Endothelial cell of umbilical vein (primary cell): ENCODE results near the gene TRAPPC14. TPM values are rescaled to one million over a fixed set of nuclear protein-coding genes. Genes with fewer than 3 reads are reported as not detected.

Experiments
- BruUV-seq: library from RNA; stranded (reverse); fragments of 400-500 nt; replicated peaks from 2 replicates; lab custom pipeline; 2021; lab: Mats Ljungman, UMichigan
- CTCF ChIA-PET: fragments of 300-600, 350-600 bp; sonication (Branson Sonifier 250); formaldehyde crosslinking; loops from one replicate; lab custom pipeline; 2021; ENCODE audit warnings: antibody characterized with exemption, inconsistent platforms; lab: Charles Lee
- POLR2A ChIA-PET: fragments of 300-600, 350-600 bp; sonication (Branson Sonifier 250); formaldehyde crosslinking; loops from one replicate; lab custom pipeline; 2021; ENCODE audit warnings: antibody characterized with exemption, inconsistent platforms; lab: Charles Lee
- DNase-seq: peaks from one replicate; pipeline ENCODE4 v3.0.0-alpha.2; 2011; ENCODE audit warnings: low read depth, low spot score
- FAIRE-seq: peaks from 2 replicates; lab custom pipeline; 2011; peaks lifted over from hg19 to GRCh38; lab: Jason Lieb, UNC
- H2AFZ ChIP-seq: 2 replicates; pipeline ENCODE4 v1.6.0; 2012; ENCODE audit warnings: low read depth, low read length, control low read depth, inconsistent platforms
- H3K27ac ChIP-seq: 2 replicates; pipeline ENCODE4 v1.5.1; 2011; ENCODE audit warnings: low read depth, mild to moderate bottlenecking, control low read depth, low read length, moderate library complexity; ENCODE audit not compliant: insufficient read depth
- H3K27me3 ChIP-seq, 2 experiments: 2 replicates each; pipeline versions ENCODE4 v1.6.0 to v1.6.1; 2011; ENCODE audit warnings: low read length in 2 of 2, mixed read lengths in 1 of 2; ENCODE audit not compliant: control insufficient read depth in 2 of 2, insufficient read depth in 2 of 2
- H3K36me3 ChIP-seq, 2 experiments: 2 replicates in 1 of 2; 3 replicates in 1 of 2; pipeline ENCODE4 v1.5.1; 2011; ENCODE audit warnings: low read length in 2 of 2, mild to moderate bottlenecking in 1 of 2, moderate library complexity in 1 of 2; ENCODE audit not compliant: control insufficient read depth in 2 of 2, insufficient read depth in 2 of 2; ENCODE audit errors: extremely low read depth in 1 of 2
- H3K4me1 ChIP-seq: 3 replicates; pipeline ENCODE4 v1.5.1; 2011; ENCODE audit warnings: mild to moderate bottlenecking, low read length; ENCODE audit not compliant: control insufficient read depth, insufficient read depth; ENCODE audit errors: extremely low read depth
- H3K4me2 ChIP-seq: 2 replicates; pipeline ENCODE4 v1.6.1; 2011; ENCODE audit warnings: low read length, control low read depth, mixed read lengths; ENCODE audit not compliant: insufficient read depth
- H3K4me3 ChIP-seq, 3 experiments: fragments of 200-600 bp in 1 of 3; sonication (generic), shearing (Covaris generic) in 1 of 3; replicated peaks in 1 of 3; 2 replicates each; pipeline ENCODE4 v1.5.1; 2011 to 2016; ENCODE audit warnings: control low read depth in 3 of 3, low read length in 3 of 3, mild to moderate bottlenecking in 2 of 3, inconsistent platforms in 1 of 3, low read depth in 1 of 3, moderate library complexity in 1 of 3; ENCODE audit not compliant: insufficient read depth in 1 of 3
- H3K79me2 ChIP-seq: 2 replicates; pipeline ENCODE4 v1.6.0; 2012; ENCODE audit warnings: low read length, inconsistent platforms; ENCODE audit not compliant: control insufficient read depth, insufficient read depth
- H3K9ac ChIP-seq: replicated peaks from 2 replicates; pipeline ENCODE3; 2011; ENCODE audit warnings: low read length, control low read depth; ENCODE audit not compliant: insufficient read depth; ENCODE audit errors: extremely low read depth
- H3K9me1 ChIP-seq: replicated peaks from 3 replicates; pipeline ENCODE4 v1.6.0; 2011; ENCODE audit warnings: mild to moderate bottlenecking, low read length; ENCODE audit not compliant: control insufficient read depth, insufficient read depth; ENCODE audit errors: extremely low read depth
- H3K9me3 ChIP-seq: replicated peaks from 2 replicates; pipeline ENCODE4 v1.5.1; 2012; ENCODE audit warnings: low read length, inconsistent platforms; ENCODE audit not compliant: control insufficient read depth, insufficient read depth
- H4K20me1 ChIP-seq: replicated peaks from 2 replicates; pipeline ENCODE3; 2011; ENCODE audit warnings: mild to moderate bottlenecking, low read length; ENCODE audit not compliant: control insufficient read depth, insufficient read depth; ENCODE audit errors: extremely low read depth
- CTCF ChIP-seq, 2 donors: IDR thresholded peaks; 1 replicate in 1 of 2; 2 replicates in 1 of 2; pipeline ENCODE4 v1.5.1; 2011; ENCODE audit warnings: low read length in 2 of 2, mild to moderate bottlenecking in 2 of 2, moderate library complexity in 2 of 2, control low read depth in 1 of 2, inconsistent platforms in 1 of 2, low read depth in 1 of 2; ENCODE audit not compliant: insufficient read depth in 1 of 2; ENCODE audit errors: extremely low read depth in 1 of 2
- EZH2 ChIP-seq: IDR thresholded peaks from 2 replicates; pipeline ENCODE4 v1.6.1; 2012; ENCODE audit warnings: borderline replicate concordance, low read depth, mild to moderate bottlenecking, moderate library complexity, low read length, inconsistent platforms; ENCODE audit not compliant: severe bottlenecking
- FOS ChIP-seq: IDR thresholded peaks from 2 replicates; pipeline ENCODE4 v1.6.1; 2011; ENCODE audit warnings: mild to moderate bottlenecking, low read length, moderate library complexity, borderline replicate concordance; ENCODE audit not compliant: insufficient read depth
- GATA2 ChIP-seq: IDR thresholded peaks from 2 replicates; pipeline ENCODE4 v1.7.0; 2011; ENCODE audit warnings: low read depth, mild to moderate bottlenecking, moderate library complexity, mixed read lengths, low read length; ENCODE audit not compliant: insufficient read length, insufficient read depth
- JUN ChIP-seq: IDR thresholded peaks from 2 replicates; pipeline ENCODE4 v1.6.1; 2011; ENCODE audit warnings: borderline replicate concordance, low read depth; ENCODE audit not compliant: insufficient read length, insufficient read depth
- MAX ChIP-seq: IDR thresholded peaks from 2 replicates; pipeline ENCODE4 v1.6.1; 2011; ENCODE audit not compliant: insufficient read depth, insufficient read length
- MYC ChIP-seq: IDR thresholded peaks from one replicate; pipeline ENCODE4 v1.6.1; 2011; ENCODE audit warnings: mild to moderate bottlenecking, low read depth, low read length
- POLR2A ChIP-seq: IDR thresholded peaks from 2 replicates; pipeline ENCODE4 v1.6.1; 2012; ENCODE audit warnings: low read depth, mild to moderate bottlenecking, control low read depth, low read length
- POLR2AphosphoS5 ChIP-seq: IDR thresholded peaks from 2 replicates; pipeline ENCODE4 v1.6.1; 2012; ENCODE audit warnings: low read depth, mild to moderate bottlenecking, control low read depth, low read length, moderate library complexity; ENCODE audit not compliant: insufficient read depth
- dilution Hi-C: fragments of 300-500 bp; cut with MboI; formaldehyde crosslinking; loops from one replicate; pipeline ENCODE4 v1.15.0; 2019; ENCODE audit warnings: low sequenced_read_pairs; ENCODE audit not compliant: extremely low pct_ligation_motif_present
- intact Hi-C: fragments of 100-400 bp; cut with micrococcal nuclease; formaldehyde crosslinking; loops from one replicate; pipeline ENCODE4 v1.10.0; 2022
- polyA plus RNA-seq, 4 experiments: library from polyadenylated mRNA; depleted of rRNA in 3 of 4; stranded (reverse) in 3 of 4; unstranded in 1 of 4; fragments of >200 nt; gene quantifications; 2 replicates each; pipeline versions ENCODE4 v1.2.1 to v1.2.3, GENCODE V29; 2011 to 2012; ENCODE audit warnings: missing spikeins in 1 of 4
- total RNA-seq: library from RNA; stranded (reverse); gene quantifications from 2 replicates; pipeline ENCODE4 v1.2.3, GENCODE V29; 2021

TRAPPC14 gene
- total and polyA plus RNA-seq, 2 donors (not counting 3 experiments of a cell fraction or from before 2014, with no cell fraction given) = 13.3 to 23.0 TPM

- no peaks in the 10 kb centered on the region for H3K9me3 ChIP-seq
- ChIA-PET CTCF (no interaction called here), POLR2A (no interaction called here)
- H3K4me1 ChIP-seq = peaks cover 5% of the 10 kb centered on the region
- H3K27me3 ChIP-seq = no peaks in the 10 kb centered on the region
- H3K9me1 ChIP-seq = no peaks in the 10 kb centered on the region
- peaks cover 0 to 3% of the 10 kb centered on the region in 2 experiments for H3K36me3 ChIP-seq
- BruUV-seq = no TSS peak
- peaks cover 4% of the 10 kb centered on the region for H3K79me2 ChIP-seq
- no peak overlapping the region for H3K9ac ChIP-seq
- DNase-seq (no peak), FAIRE-seq (no peak)
- H2AFZ ChIP-seq = no peak overlapping the region
- H3K4me3 ChIP-seq = no peak overlapping the region
- H3K27ac ChIP-seq = no peak overlapping the region
- intact Hi-C loops (no loop called here), dilution Hi-C loops (no loop called here)
- no peaks in the 10 kb centered on the region for H4K20me1 ChIP-seq
- no peak overlapping the region for H3K4me2 ChIP-seq
- TF ChIP-seq CTCF (IDR thresholded peaks at IDR 0.05; ENCODE audit: extremely low read depth in 1 of 2, insufficient read depth in 1 of 2, low read depth in 1 of 2, low read length in 2 of 2) (no peak), FOS (no peak), MAX (no peak), POLR2A (no peak), JUN (no peak), POLR2AphosphoS5 (no peak), GATA2 (no peak), MYC (no peak), EZH2 (no peak)
Measured at GRCh38 chr7:100173806-100174495, 15.4 kb upstream of the TRAPPC14 start.
